Measurements from ENCODE around the gene PELI3. TPM values are rescaled to one million over a fixed set of nuclear protein-coding genes. Genes with fewer than 3 reads are reported as not detected.
"Not testable (repeated sequence)": the region's sequence is repeated elsewhere in the genome, so short reads cannot be mapped to it uniquely, and the experiment has no call there.

The PELI3 gene
- total and polyA plus RNA-seq, 8 donors: 0.58 to 11.2 (median 7.8) TPM

- Histone ChIP-seq H3K27ac (peak overlapping the region; percentile 66 to 88 (median 84)), H3K9me3 (peaks cover 0 to 5% (median 3%) of the 10 kb centered on the region in 4 donors), H3K36me3 (peaks cover 19 to 42% (median 41%) of the 10 kb centered on the region in 4 donors), H3K4me1 (peaks cover 8 to 15% (median 13%) of the 10 kb centered on the region in 4 donors), H3K4me3 (peak overlapping the region; percentile 80 to 99 (median 88)), H3K27me3 (no peaks in the 10 kb centered on the region)
- intact Hi-C loops (cut with DNase I; ENCODE audit: low total_unique reads): no loop called here
- DNase-seq: peak in 1 of 2 donors; percentile 25
- TF ChIP-seq POLR2A (IDR thresholded peaks at IDR 0.05) (no peak), POLR2AphosphoS5 (IDR thresholded peaks at IDR 0.05) (no peak), EP300 (IDR thresholded peaks at IDR 0.05) (no peak)
- TF ChIP-seq, protein P1, sequence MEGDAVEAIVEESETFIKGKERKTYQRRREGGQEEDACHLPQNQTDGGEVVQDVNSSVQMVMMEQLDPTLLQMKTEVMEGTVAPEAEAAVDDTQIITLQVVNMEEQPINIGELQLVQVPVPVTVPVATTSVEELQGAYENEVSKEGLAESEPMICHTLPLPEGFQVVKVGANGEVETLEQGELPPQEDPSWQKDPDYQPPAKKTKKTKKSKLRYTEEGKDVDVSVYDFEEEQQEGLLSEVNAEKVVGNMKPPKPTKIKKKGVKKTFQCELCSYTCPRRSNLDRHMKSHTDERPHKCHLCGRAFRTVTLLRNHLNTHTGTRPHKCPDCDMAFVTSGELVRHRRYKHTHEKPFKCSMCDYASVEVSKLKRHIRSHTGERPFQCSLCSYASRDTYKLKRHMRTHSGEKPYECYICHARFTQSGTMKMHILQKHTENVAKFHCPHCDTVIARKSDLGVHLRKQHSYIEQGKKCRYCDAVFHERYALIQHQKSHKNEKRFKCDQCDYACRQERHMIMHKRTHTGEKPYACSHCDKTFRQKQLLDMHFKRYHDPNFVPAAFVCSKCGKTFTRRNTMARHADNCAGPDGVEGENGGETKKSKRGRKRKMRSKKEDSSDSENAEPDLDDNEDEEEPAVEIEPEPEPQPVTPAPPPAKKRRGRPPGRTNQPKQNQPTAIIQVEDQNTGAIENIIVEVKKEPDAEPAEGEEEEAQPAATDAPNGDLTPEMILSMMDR (IDR thresholded peaks at IDR 0.05): no peak
- 3 to 9% (median 5%) methylated on average over 12 of the region's 12 CpGs for WGBS, 5 donors
Observed at GRCh38 chr11:66437979-66438503, 28.7 kb upstream of the PELI3 start.

GRCh38 chr11:66438504-66439466, 27.9 kb upstream of the PELI3 start, which contains the start of gene MRPL11:
Gene MRPL11, minus strand, starts transcription at chr11:66438848. Its CDS starts 94 bp downstream, at chr11:66438754.
- Histone ChIP-seq H3K4me1 (peaks cover 8 to 15% (median 13%) of the 10 kb centered on the region in 4 donors), H3K9me3 (peaks cover 0 to 13% (median 9%) of the 10 kb centered on the region in 4 donors), H3K36me3 (peaks cover 14 to 35% (median 33%) of the 10 kb centered on the region in 4 donors), H3K27ac (peak within 1 kb of the TSS; percentile 66 to 88 (median 84)), H3K27me3 (no peaks in the 10 kb centered on the region), H3K4me3 (peak within 1 kb of the TSS; percentile 80 to 99 (median 88))
- TF ChIP-seq EP300 (IDR thresholded peaks at IDR 0.05) (no peak), POLR2AphosphoS5 (IDR thresholded peaks at IDR 0.05) (peak; percentile 13 to 79 (median 59)), POLR2A (IDR thresholded peaks at IDR 0.05) (no peak)
- TF ChIP-seq, protein P1 (IDR thresholded peaks at IDR 0.05): peak in 5 of 7 experiments; percentile 39 to 82 (median 41)
- peak; percentile 90 to 98 for DNase-seq
- 8 to 15% (median 9%) methylated on average over 25 to 45 of the region's 45 CpGs for WGBS, 5 donors
- intact Hi-C loops (cut with DNase I; ENCODE audit: low total_unique reads): no loop called here

- H3K27me3 ChIP-seq; H3K4me3 ChIP-seq; DNase-seq; H3K27ac ChIP-seq; intact Hi-C loops (cut with DNase I; ENCODE audit: low total_unique reads): not testable (repeated sequence)
- peaks cover 0 to 18% (median 11%) of the 10 kb centered on the region in 4 donors for H3K9me3 ChIP-seq
- peaks cover 10 to 19% (median 19%) of the 10 kb centered on the region in 4 donors for H3K36me3 ChIP-seq
- H3K4me1 ChIP-seq: peaks cover 8 to 15% (median 13%) of the 10 kb centered on the region in 4 donors
- 77 to 84% (median 81%) methylated on average over 17 to 29 of the region's 29 CpGs for WGBS, 5 donors
Observed at GRCh38 chr11:66440101-66440939, 26.4 kb upstream of the PELI3 start.

DNA sequence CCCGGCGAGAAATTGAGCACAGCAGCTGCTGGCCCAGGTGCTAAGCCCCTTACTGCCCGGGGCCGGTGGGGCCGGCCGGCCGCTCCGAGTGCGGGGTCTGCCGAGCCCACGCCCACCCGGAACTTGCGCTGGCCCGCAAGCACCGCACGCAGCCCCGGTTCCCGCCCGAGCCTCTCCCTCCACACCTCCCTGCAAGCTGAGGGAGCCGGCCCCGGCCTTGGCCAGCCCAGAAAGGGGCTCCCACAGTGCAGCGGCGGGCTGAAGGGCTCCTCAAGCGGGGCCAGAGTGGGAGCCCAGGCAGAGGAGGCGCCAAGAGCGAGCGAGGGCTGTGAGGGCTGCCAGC, 25.8 kb upstream of the PELI3 start:
- H3K36me3 ChIP-seq: peaks cover 5 to 14% (median 13%) of the 10 kb centered on the region in 4 donors
- intact Hi-C loops (cut with DNase I; ENCODE audit: low total_unique reads); H3K27me3 ChIP-seq; H3K4me3 ChIP-seq; H3K27ac ChIP-seq; DNase-seq: not testable (repeated sequence)
- peaks cover 8 to 15% (median 13%) of the 10 kb centered on the region in 4 donors for H3K4me1 ChIP-seq
- 81 to 93% (median 89%) methylated on average over 8 to 27 of the region's 27 CpGs for WGBS, 5 donors
- H3K9me3 ChIP-seq: peaks cover 0 to 18% (median 11%) of the 10 kb centered on the region in 4 donors

- DNase-seq: no peak
- no peaks in the 10 kb centered on the region for H3K27me3 ChIP-seq
- peaks cover 0 to 18% (median 11%) of the 10 kb centered on the region in 4 donors for H3K9me3 ChIP-seq
- H3K4me1 ChIP-seq: no peaks in the 10 kb centered on the region
- intact Hi-C loops (cut with DNase I; ENCODE audit: low total_unique reads): no loop called here
- whole genome bisulfite sequencing, 5 donors: 80 to 90% (median 83%) methylated on average over 4 of the region's 4 CpGs
- no peak overlapping the region for H3K4me3 ChIP-seq
- no peak overlapping the region for H3K27ac ChIP-seq
- TF ChIP-seq, protein P1 (IDR thresholded peaks at IDR 0.05): no peak
- no peak for TF ChIP-seq EP300 (IDR thresholded peaks at IDR 0.05)
- TF ChIP-seq POLR2AphosphoS5 (IDR thresholded peaks at IDR 0.05): no peak
- no peak for TF ChIP-seq POLR2A (IDR thresholded peaks at IDR 0.05)
- no peaks in the 10 kb centered on the region for H3K36me3 ChIP-seq
Observed at GRCh38 chr11:66443602-66444001, 23.1 kb upstream of the PELI3 start.

Data from stomach (tissue), 9 donors.